ENCODE data around the gene HOXD9.

Gene HOXD9

GRCh38 chr2:176173567-176174381, 51.3 kb downstream of the HOXD9 start:
- no peak overlapping the region for H3K27ac ChIP-seq
- H3K4me3 ChIP-seq (ENCODE audit: low read depth in 1 of 2, low read length in 1 of 2), result no peak overlapping the region
- H3K27me3 ChIP-seq, result peaks cover 100% of the 10 kb centered on the region
- no peak for TF ChIP-seq CTCF (IDR thresholded peaks at IDR 0.05)
- H3K36me3 ChIP-seq, result no peaks in the 10 kb centered on the region
- H3K9me3 ChIP-seq, result no peaks in the 10 kb centered on the region
- no peaks in the 10 kb centered on the region for H3K4me1 ChIP-seq (ENCODE audit: control insufficient read depth in 1 of 2, insufficient read depth in 1 of 2, low read depth in 1 of 2, low read length in 1 of 2)

DNA sequence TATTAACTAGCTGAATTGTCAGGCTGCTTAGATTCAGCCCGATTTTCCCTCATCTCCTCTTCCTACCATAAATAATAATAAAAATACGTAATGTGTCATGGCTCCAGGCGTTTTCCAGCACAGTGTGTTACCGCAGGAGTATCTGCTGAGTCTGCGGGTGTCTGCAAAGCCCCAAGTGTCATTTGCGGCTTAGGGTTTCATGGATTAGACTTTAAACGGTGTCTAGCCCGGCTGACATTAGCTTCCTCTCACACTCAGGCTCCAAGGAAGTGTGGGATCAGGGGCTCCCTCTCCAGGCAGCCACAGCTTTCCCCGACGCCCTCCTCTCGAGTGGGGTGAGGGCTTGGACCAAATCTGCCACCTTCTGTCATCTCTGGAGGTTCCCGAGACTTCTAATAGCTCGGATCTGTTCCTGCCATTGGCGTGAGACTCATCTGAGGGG, 51.9 kb downstream of the HOXD9 start:
- no peaks in the 10 kb centered on the region for H3K36me3 ChIP-seq
- no peak overlapping the region for H3K4me3 ChIP-seq (ENCODE audit: low read depth in 1 of 2, low read length in 1 of 2)
- no peak for TF ChIP-seq CTCF (IDR thresholded peaks at IDR 0.05)
- no peaks in the 10 kb centered on the region for H3K9me3 ChIP-seq
- H3K27me3 ChIP-seq, result peaks cover 100% of the 10 kb centered on the region
- no peak overlapping the region for H3K27ac ChIP-seq
- no peaks in the 10 kb centered on the region for H3K4me1 ChIP-seq (ENCODE audit: control insufficient read depth in 1 of 2, insufficient read depth in 1 of 2, low read depth in 1 of 2, low read length in 1 of 2)

Data from neutrophil (primary cell).